Neural cell (in vitro differentiated cells): ENCODE measurements around the gene HSF5. TPM values are rescaled to one million over a fixed set of nuclear protein-coding genes. Genes with fewer than 3 reads are reported as not detected.

Source experiments
- H2AFZ ChIP-seq: fragments of 200-600, 300-800 bp; sonication (generic), shearing (Covaris generic); 2 replicates; pipeline ENCODE4 v1.6.0; 2014; ENCODE audit warnings: low read depth, mild to moderate bottlenecking, antibody characterized with exemption, low read length, moderate library complexity
- H3F3A ChIP-seq: fragments of 200-600 bp; shearing (Covaris generic); 2 replicates; pipeline ENCODE4 v1.6.1; 2016; ENCODE audit warnings: mild to moderate bottlenecking, moderate library complexity, mixed read lengths, antibody characterized with exemption, low read length; ENCODE audit not compliant: insufficient read depth, poor library complexity, severe bottlenecking
- H3K27ac ChIP-seq: fragments of 200-600, 300-800 bp; sonication (generic), shearing (Covaris generic); 2 replicates; pipeline ENCODE4 v1.5.1; 2014; ENCODE audit warnings: mild to moderate bottlenecking, low read length, moderate library complexity
- H3K27me3 ChIP-seq: fragments of 300-800, 200-600 bp; sonication (generic), shearing (Covaris generic); 2 replicates; pipeline ENCODE4 v1.6.0; 2014; ENCODE audit warnings: mild to moderate bottlenecking, low read depth, low read length, moderate library complexity; ENCODE audit not compliant: insufficient read depth
- H3K36me3 ChIP-seq: fragments of 300-800, 200-600 bp; sonication (generic), shearing (Covaris generic); 2 replicates; pipeline ENCODE4 v1.5.1; 2014; ENCODE audit warnings: mild to moderate bottlenecking, antibody characterized with exemption, low read length, moderate library complexity; ENCODE audit not compliant: insufficient read depth
- H3K4me2 ChIP-seq: fragments of 300-800, 200-600 bp; sonication (generic), shearing (Covaris generic); 2 replicates; pipeline ENCODE4 v1.6.0; 2014; ENCODE audit warnings: mild to moderate bottlenecking, low read length
- H3K4me3 ChIP-seq: fragments of 300-800, 200-600 bp; sonication (generic), shearing (Covaris generic); 2 replicates; pipeline ENCODE4 v1.5.1; 2014; ENCODE audit warnings: mild to moderate bottlenecking, low read length, moderate library complexity
- H3K79me2 ChIP-seq: fragments of 200-600 bp; shearing (Covaris generic); replicated peaks from 2 replicates; pipeline ENCODE4 v1.6.0; 2014; ENCODE audit warnings: mild to moderate bottlenecking, low read length, moderate library complexity; ENCODE audit not compliant: insufficient read depth
- H3K9ac ChIP-seq: fragments of 300-800, 200-600 bp; sonication (generic), shearing (Covaris generic); 2 replicates; pipeline ENCODE4 v1.6.1; 2016; ENCODE audit warnings: mild to moderate bottlenecking, low read length, mixed read lengths
- H3K9me2 ChIP-seq: fragments of 200-600 bp; shearing (Covaris generic); 2 replicates; pipeline ENCODE4 v1.6.1; 2016; ENCODE audit warnings: mild to moderate bottlenecking, low read length, mixed read lengths; ENCODE audit not compliant: insufficient read depth
- H3K9me3 ChIP-seq: fragments of 200-600, 300-800 bp; sonication (generic), shearing (Covaris generic); 2 replicates; pipeline ENCODE4 v1.6.1; 2016; ENCODE audit warnings: mild to moderate bottlenecking, mixed run types, low read length, moderate library complexity, mixed read lengths
- H4K20me1 ChIP-seq: fragments of 200-600 bp; shearing (Covaris generic); 2 replicates; pipeline ENCODE4 v1.6.1; 2016; ENCODE audit warnings: mild to moderate bottlenecking, mixed run types; ENCODE audit not compliant: insufficient read depth
- POLR2AphosphoS5 ChIP-seq: IDR thresholded peaks from 2 replicates; pipeline ENCODE4 v1.6.1; 2012
- RAD21 ChIP-seq: fragments of 450-650 bp; conservative IDR thresholded peaks from 2 replicates; pipeline ENCODE4 v1.6.1; 2014; ENCODE audit warnings: antibody characterized with exemption, mild to moderate bottlenecking, moderate library complexity
- polyA plus RNA-seq: library from polyadenylated mRNA; depleted of rRNA; stranded (reverse); fragments of >200 nt; gene quantifications from 2 replicates; pipeline ENCODE4 v1.2.3, GENCODE V29; 2014
- TF ChIP-seq, protein P1 (sequence below): IDR thresholded peaks from 2 replicates; pipeline ENCODE4 v1.6.1; 2012; ENCODE audit warnings: borderline replicate concordance

HSF5 gene
- polyA plus RNA-seq, 1 donor from 2014 or later, result 0.21 TPM

- TF ChIP-seq RAD21, result no peak
- TF ChIP-seq, protein P1, sequence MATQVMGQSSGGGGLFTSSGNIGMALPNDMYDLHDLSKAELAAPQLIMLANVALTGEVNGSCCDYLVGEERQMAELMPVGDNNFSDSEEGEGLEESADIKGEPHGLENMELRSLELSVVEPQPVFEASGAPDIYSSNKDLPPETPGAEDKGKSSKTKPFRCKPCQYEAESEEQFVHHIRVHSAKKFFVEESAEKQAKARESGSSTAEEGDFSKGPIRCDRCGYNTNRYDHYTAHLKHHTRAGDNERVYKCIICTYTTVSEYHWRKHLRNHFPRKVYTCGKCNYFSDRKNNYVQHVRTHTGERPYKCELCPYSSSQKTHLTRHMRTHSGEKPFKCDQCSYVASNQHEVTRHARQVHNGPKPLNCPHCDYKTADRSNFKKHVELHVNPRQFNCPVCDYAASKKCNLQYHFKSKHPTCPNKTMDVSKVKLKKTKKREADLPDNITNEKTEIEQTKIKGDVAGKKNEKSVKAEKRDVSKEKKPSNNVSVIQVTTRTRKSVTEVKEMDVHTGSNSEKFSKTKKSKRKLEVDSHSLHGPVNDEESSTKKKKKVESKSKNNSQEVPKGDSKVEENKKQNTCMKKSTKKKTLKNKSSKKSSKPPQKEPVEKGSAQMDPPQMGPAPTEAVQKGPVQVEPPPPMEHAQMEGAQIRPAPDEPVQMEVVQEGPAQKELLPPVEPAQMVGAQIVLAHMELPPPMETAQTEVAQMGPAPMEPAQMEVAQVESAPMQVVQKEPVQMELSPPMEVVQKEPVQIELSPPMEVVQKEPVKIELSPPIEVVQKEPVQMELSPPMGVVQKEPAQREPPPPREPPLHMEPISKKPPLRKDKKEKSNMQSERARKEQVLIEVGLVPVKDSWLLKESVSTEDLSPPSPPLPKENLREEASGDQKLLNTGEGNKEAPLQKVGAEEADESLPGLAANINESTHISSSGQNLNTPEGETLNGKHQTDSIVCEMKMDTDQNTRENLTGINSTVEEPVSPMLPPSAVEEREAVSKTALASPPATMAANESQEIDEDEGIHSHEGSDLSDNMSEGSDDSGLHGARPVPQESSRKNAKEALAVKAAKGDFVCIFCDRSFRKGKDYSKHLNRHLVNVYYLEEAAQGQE, result no peak
- TF ChIP-seq POLR2AphosphoS5, result no peak
- Histone ChIP-seq H3K9me3 (no peaks in the 10 kb centered on the region), H3K9ac (no peak overlapping the region), H3K4me3 (no peak overlapping the region), H3K9me2 (no peaks in the 10 kb centered on the region), H3F3A (no peaks in the 10 kb centered on the region), H3K4me2 (no peak overlapping the region), H3K27me3 (no peaks in the 10 kb centered on the region), H3K36me3 (no peaks in the 10 kb centered on the region), H2AFZ (no peak overlapping the region), H3K79me2 (no peaks in the 10 kb centered on the region), H4K20me1 (no peaks in the 10 kb centered on the region), H3K27ac (no peak overlapping the region)
Measured at GRCh38 chr17:58370309-58370708, 117.9 kb downstream of the HSF5 start.

Other genes with a start within 250 kb of the HSF5 start
- gene LPO, start 249.8 kb downstream of the HSF5 start, polyA plus RNA-seq, result not detected in 2 replicates
- gene MPO, start 207.5 kb downstream of the HSF5 start, polyA plus RNA-seq, result not detected in 2 replicates
- gene TSPOAP1, start 159.6 kb downstream of the HSF5 start, polyA plus RNA-seq, result 103 and 125 TPM in 2 replicates
- gene SUPT4H1, start 136.2 kb downstream of the HSF5 start, polyA plus RNA-seq, result 84.2 and 109 TPM in 2 replicates
- not detected in 2 replicates for gene RNF43, start 70.9 kb downstream of the HSF5 start, polyA plus RNA-seq
- 124 and 137 TPM in 2 replicates for gene MTMR4, start 26.2 kb upstream of the HSF5 start, polyA plus RNA-seq
- gene TEX14, start 203.6 kb upstream of the HSF5 start, polyA plus RNA-seq, result 0.90 and 1.4 TPM in 2 replicates
- gene RAD51C, start 204.2 kb upstream of the HSF5 start, polyA plus RNA-seq, result 17.8 and 25.1 TPM in 2 replicates